ENCODE data around the gene ESYT3.
"Not testable (repeated sequence)": the region's sequence is repeated elsewhere in the genome, so short reads cannot be mapped to it uniquely, and the experiment has no call there.

Gene ESYT3

GRCh38 chr3:138412821-138413551 lies 21.4 kb upstream of the ESYT3 start:
- DNase-seq: no peak

- DNase-seq: not testable (repeated sequence)
These were observed 18.2 kb upstream of the ESYT3 start for GRCh38 chr3:138416236-138416635.

DNA sequence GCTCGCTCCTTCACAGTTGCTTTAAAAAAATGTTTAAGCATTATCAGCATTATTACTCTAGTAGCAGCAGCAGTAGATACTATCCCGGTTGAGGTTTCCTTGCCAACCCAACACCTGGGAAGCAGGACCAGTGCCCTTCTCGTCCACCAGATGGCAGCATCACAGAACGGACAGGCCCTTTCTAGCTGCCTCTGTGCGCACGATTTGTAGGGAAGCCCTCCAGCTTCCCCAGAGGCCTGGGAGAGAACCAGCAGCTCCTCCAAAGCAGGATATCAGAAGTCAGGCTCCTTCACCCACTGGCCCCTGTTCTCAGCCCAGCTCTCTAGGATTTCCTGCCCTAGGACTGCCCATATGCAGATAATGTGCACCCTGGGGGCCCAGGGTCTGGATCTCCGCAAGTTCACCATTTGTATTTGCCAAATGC lies 16.8 kb upstream of the ESYT3 start:
- DNase-seq: peak; percentile 38

DNA sequence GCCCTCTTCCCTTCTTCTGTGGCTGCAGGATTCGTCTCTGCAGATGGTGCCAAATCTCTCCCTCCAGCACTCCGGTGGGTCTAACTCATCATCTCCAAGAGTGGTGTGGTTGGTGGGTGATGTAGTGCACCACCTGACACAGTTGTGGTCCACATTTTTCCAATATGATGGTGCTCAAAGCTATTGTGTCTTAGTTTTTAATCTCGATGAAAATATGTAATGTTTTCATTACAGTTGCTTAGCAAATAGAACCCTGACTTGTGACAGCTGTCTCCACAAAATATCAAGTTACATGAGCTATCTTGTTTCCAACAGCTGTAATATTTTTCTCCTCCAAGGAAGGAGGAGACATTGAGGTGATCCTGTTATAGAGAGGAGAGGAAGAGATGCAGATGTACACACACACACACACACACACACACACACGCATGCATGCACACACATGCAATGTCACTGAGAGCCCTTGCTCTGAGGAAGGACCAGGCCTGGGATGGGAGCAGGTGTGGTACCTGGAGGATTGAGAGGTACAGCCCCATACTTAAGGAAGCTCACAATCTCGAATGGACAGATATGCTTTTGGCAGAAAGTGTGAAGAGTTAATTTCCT lies 15.7 kb upstream of the ESYT3 start:
- DNase-seq: no peak

GRCh38 chr3:138423316-138423715 lies 11.1 kb upstream of the ESYT3 start:
- DNase-seq: no peak

GRCh38 chr3:138424323-138424722 lies 10.1 kb upstream of the ESYT3 start:
- no peak for DNase-seq

DNA sequence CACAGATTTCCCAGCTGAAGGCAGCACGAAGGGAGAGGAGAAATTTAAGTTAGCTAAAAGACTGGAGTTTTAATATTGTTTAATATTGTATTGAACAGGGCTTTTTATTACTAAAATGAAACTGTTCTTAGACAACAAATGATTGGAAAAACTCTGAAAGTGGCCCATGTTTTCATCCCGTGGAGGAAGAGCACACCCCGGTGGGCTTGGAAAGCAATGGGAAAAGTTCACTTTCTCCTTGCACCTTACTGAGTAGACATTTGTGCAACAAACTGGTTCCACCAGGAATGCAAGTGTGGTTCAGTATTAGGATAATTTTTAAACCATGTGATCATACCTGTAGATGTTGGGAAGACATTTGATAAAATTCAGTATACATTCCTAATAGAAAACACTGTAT lies 8.2 kb upstream of the ESYT3 start:
- no peak for DNase-seq

DNA sequence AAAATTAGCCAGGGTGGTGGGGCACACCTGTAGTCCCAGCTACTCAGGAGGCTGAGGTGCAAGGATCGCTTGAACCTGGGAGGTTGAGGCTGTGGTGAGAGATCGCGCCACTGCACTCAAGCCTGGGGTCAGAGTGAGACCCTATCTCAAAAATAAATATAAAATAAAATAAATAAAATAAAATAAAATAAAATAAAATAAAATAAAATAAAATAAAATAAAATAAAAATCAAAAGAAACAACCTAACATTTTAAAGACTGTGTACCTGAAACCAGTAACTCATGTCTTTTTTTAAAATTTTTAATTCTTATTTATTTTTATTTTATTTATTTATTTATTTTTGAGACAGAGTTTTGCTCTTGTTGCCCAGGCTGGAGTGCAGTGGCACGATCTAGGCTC lies 7.7 kb upstream of the ESYT3 start:
- DNase-seq: not testable (repeated sequence)

- no peak for DNase-seq
These were observed 4.8 kb upstream of the ESYT3 start for GRCh38 chr3:138429665-138430064.

- no peak for DNase-seq
These were observed 1.7 kb upstream of the ESYT3 start for GRCh38 chr3:138432576-138433240.

DNA sequence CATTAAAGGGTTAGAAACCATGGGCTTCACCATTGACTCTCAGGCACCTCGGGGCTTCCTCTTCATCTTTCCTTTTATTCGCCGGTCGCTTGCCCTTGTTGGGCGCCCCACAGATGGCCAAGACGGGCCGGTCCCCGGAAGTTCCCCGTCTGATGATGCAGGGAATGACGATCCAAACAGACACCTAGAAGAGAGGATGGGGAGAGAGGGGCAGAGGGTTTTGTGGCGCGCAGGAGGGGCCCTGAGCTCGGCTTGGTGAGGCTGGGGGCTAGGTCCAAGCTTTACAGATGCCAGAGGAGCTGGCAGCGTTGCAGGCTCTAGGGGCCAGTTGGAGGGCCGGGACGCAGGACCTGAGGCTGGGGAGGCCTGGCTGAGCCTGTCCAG lies 532 bp upstream of the ESYT3 start:
- DNase-seq: no peak

GRCh38 chr3:138434875-138435772 lies 708 bp downstream of the ESYT3 start:
- no peak for DNase-seq

GRCh38 chr3:138435840-138436239 lies 1.4 kb downstream of the ESYT3 start:
- DNase-seq: no peak

DNA sequence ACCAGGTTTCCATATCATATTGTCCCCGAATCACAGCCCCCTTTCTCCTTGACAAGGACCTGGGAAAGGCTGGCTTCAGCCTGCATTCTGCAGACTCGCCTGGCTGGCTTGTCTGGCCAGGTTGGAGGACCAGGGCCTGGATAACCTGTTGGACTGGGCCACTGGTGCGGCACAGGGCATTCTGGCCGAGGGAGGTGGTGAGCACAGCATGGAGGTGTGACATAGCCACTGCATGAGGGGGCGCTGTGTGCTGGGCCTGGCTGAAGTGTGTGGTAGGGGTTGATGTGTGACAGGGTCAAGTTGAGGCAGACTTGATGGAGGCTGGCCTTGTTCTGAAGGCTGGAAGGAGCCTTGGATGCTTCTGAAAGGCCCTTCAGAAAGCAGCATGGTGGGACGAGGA lies 2.9 kb downstream of the ESYT3 start:
- no peak for DNase-seq

DNA sequence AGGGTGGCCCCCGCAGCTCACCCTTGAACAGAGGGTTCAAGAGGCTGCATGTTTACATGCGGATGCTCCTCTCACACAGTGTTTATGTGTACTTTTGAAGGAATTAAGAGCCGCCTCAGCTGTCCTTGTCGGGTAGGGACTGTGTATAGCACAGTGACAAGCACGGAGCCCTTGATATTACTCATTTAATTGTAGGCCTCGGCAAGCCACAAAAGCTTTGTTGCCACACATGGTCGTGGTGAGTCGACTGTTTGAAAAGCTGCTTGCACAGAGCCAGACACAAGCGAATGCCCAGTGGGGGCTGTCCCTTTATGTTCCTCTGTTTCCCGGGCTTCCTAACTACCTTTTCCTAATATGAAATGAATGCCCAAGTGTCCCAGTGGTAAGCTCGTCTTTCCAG lies 4.5 kb downstream of the ESYT3 start:
- DNase-seq: no peak

- DNase-seq: no peak
These were observed 5.2 kb downstream of the ESYT3 start for GRCh38 chr3:138439646-138440045.

- DNase-seq: no peak
These were observed 5.7 kb downstream of the ESYT3 start for GRCh38 chr3:138440121-138440521.

DNA sequence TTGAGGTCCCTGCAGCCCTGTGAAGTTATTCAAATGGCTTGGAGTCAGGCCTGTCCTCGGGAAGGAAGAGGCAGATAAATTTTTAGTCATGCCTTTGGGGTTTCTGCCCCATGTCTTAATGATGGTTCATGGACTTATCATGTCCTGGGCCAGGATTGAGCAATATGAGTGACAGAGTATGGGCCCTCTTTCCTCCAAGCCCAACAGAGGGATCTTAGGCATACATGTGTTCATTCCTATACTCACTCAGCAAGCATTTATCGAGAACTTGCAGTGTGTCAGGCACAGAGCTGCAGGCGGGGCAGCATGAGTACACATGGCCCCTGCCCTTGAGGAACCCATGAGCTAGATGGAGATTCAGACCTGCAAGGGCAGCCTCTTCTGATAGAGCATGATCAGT lies 6.2 kb downstream of the ESYT3 start:
- DNase-seq: no peak

DNA sequence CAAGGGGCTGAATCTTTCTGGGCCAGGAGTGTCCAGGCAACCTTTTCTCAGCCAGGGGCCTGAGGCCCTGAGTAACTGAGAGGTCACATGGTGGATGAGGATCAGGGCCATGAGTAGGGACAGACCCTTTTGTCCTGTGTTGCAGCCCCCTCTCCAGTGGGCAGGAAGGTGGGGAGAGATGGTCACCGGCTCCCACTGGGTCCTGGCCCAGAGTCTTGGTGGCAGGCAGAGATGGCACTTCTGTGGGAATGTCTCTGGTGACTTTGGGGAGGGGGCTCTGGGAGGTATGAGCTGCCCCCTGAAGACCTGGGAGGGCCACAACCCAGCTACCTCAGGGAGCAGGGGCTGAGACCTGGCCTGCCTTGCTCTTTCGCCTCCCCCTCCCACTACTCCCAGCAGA lies 6.8 kb downstream of the ESYT3 start:
- no peak for DNase-seq

DNA sequence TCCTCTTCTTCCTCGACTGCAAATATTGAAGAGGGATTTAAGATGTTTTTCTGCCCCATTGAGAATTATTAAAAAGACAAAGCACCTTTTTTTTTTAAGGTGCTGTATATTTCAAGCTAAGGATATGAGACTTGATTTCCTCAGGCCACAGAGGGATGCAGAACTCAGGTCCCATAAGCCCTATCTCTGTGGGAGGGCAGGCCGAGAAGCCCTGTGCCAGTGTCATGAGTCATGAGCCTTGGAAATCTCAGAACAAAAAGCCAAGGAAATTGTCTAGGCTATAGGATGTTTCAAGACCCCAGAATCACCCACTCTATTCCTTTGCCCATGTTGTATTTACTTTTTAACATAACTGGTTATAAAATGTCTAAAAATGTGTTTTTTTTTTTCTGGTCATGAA lies 7.3 kb downstream of the ESYT3 start:
- DNase-seq: no peak

DNA sequence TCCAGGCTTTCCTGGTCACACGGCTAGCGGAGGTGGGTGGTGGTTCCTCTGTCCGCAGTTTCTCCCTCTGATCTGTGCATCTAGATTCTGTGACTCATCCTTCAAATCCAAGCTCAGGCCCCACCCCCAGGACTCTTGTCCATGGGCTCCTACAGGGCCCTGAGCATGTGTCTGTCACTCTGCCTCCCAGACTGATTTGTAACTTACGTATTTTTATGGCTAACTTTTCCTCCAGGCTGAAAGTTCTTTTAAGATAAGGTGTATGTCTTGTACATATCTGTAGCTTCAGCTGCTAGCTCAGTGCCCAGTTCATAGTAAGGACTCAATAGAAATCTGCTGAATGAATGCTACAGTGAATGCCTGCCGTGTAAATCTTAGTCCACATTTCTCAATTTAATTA lies 8.0 kb downstream of the ESYT3 start:
- DNase-seq: no peak

GRCh38 chr3:138443091-138443490 lies 8.7 kb downstream of the ESYT3 start:
- DNase-seq: no peak
